Activated naive CD4-positive, alpha-beta T cell treated with Interleukin-2 at 50 U/mL for 16 hours (primary cell): ENCODE results near the gene KIF11.

Experiments
- DNase-seq: peaks from one replicate; pipeline ENCODE4 v3.0.0-alpha.2; 2020

Gene KIF11

DNA sequence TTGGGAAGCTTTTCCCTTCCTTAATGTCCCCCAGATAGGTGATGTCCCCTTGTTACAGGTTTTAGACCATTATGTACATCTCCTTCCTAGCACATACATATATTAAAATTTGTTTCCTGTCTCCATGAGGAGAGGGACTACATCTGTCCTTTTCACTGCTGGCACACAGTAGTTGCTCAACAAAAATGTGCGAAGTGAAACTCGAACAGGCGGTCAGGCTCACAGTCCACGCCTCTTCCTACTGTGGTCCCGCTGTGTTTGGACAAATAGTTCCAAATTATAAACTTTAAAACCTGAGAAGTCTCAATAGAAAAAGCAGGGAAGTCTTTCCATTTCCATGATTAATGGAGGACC lies 95.6 kb downstream of the KIF11 start:
- no peak for DNase-seq

DNA sequence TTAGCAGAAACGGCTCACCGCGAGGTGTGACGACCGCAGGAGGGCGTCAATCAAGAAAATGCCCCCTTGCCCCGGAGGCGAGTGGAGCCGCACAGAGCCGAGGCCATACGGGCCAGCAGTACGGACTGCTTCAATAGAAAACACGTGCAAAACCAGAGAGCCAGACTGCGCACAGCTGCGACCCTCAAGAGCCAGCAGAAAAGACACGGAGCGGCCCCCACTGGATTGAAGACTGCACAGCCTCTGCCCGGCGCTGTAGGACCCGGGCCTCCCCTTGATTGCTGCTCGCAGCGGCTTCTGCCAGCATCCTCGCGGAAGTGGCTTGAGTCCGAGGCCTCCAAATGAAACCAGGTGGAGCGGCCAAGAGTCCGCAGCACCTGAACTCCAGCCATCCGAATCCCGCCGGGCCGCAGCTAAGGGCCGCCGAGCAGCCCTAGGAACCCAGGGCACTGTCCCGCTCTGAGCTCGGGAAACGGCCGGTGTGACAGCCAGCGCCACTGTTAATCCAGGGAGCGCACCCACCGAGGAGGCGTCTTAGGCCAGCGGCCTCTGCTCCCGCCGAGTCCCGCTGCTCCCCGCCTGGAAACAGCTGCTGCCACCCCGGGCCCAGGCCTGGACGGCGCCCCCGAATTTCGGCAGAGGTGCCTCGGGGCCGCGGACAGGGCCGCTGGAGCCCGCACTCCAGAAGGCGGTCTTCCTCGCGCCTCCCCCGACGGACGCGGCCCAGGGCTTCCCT lies 96.2 kb downstream of the KIF11 start:
- DNase-seq = peak; percentile 19

GRCh38 chr10:92689663-92690210 lies 96.8 kb downstream of the KIF11 start, which contains the start of gene HHEX:
HHEX (plus strand) TSS chr10:92689955; CDS start chr10:92689987, 32 bp downstream.
- DNase-seq = peak; percentile 42

GRCh38 chr10:92690211-92690914 lies 97.4 kb downstream of the KIF11 start:
- DNase-seq = peak; percentile 71

- DNase-seq = no peak
Measured at GRCh38 chr10:92690915-92691590, 98.1 kb downstream of the KIF11 start.

DNA sequence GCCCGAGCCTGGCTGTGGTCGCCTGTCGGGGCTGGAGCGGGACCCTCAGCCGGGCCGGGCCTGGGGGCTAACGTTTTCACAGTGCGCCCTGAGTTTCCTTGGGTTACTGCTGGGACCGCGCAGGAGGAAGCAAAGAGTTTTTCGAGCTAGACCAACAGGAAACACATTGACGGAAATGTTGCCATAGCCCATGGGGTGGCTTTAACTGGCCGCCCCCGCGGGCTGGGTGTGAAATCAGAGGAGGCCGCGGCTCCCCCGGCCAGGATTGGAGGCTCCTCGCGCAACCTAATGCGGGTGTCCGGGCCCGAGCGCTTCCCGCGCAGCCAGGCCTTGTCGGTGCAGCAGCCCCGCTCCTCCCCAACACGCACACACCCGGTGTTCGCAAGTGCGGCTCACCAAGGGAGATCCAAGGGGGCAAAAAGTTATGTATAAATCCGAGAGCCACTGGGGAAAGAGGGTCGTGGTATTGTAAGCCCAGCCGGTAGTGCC lies 98.7 kb downstream of the KIF11 start:
- peak; percentile 2 for DNase-seq

- DNase-seq = no peak
Measured at GRCh38 chr10:92692080-92692671, 99.2 kb downstream of the KIF11 start.

- no peak for DNase-seq
Measured at GRCh38 chr10:92692697-92693533, 100.0 kb downstream of the KIF11 start.

DNA sequence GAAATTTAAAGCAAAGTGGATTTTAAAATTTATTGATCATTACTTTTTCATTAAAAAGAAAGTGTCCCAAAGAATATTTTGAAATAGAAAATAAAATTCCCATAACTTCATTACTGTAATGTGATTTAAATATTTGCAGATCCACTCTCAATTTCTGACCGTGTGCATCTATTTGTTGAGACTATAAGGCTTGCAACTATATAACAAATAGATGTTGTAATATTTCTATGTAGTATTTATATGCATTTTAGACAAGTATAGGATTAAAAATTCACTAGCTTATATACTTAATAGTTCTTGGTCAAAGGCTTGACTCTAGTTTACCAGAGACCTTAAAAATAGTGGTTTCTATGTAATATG lies 100.6 kb downstream of the KIF11 start:
- DNase-seq = no peak

GRCh38 chr10:92695679-92696605 lies 103.0 kb downstream of the KIF11 start:
- DNase-seq = no peak

DNA sequence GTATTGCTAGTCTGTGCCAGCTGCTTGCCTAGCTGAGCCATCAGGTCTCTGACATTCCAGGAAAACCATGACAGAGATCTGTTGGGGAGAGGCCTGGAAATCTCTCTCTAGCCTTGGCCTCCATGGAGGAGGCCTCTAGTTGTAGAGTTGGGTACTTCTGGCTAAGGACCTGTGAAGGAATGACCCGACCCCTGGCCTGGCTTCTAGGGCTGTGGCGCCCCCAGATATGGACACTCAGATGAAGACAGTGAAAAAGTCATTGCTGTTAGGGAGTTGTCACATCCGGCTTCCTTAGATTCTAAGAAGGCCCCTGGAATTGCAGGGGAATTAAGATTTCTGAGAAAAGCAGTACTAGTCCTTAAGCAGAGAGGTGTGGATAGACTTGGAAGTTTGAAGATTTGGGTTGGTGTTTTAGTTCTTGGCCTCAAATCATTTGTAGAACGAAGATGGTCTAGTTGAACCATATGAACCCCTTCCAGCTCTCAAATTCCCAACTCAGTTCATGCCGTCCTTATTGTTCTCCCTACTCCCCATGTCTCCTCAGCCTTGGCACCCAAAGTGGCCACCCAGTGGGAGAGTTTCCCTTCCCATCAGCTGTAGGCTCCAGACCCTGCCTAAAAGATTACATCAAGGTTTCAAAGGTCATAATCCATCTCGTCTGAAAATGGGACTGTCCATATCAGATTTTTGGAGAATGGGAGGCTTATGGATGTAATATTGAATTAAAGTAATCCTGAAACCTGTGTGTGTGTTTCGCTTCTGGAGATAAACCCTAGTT lies 103.9 kb downstream of the KIF11 start:
- no peak for DNase-seq

DNA sequence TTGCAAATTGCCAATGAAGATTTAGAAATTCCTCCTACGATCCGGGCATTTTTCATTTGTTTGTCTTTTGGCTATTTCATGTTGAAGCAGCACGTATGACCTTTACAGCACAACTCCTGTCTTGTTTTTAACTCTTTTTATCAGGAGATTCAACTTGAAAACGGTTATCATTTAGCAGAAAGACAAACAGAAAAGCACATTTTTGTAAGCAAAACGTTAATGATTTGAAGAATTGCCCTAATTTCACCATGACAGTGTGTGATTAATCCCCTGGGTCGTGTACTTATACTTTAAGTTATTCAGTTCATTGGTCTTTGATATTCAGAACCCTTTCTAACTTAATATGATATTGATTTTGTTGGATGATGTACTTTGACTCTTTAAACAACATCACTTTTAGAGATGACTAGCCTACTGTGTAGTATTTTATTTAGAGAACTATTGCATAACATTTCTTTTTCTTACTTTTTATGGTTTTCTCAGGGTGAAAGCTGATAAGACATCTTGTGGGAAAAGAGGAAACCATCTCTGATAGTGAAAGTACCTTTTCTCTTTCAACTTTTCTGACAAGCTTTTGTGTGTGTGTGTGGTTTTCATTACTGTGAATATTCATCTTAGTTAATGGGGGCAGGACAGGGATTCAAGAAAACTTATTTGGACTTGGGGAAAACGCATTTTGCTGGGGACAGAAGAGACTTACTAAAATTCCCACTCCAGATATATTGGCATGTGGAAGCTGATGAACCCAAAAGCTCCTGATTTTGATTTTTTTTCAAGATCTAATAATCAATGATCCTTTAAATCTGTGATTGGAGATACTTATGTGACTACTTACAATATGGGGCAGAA lies 105.0 kb downstream of the KIF11 start:
- DNase-seq = no peak

- no peak for DNase-seq
Measured at GRCh38 chr10:92699193-92699517, 106.2 kb downstream of the KIF11 start.

DNA sequence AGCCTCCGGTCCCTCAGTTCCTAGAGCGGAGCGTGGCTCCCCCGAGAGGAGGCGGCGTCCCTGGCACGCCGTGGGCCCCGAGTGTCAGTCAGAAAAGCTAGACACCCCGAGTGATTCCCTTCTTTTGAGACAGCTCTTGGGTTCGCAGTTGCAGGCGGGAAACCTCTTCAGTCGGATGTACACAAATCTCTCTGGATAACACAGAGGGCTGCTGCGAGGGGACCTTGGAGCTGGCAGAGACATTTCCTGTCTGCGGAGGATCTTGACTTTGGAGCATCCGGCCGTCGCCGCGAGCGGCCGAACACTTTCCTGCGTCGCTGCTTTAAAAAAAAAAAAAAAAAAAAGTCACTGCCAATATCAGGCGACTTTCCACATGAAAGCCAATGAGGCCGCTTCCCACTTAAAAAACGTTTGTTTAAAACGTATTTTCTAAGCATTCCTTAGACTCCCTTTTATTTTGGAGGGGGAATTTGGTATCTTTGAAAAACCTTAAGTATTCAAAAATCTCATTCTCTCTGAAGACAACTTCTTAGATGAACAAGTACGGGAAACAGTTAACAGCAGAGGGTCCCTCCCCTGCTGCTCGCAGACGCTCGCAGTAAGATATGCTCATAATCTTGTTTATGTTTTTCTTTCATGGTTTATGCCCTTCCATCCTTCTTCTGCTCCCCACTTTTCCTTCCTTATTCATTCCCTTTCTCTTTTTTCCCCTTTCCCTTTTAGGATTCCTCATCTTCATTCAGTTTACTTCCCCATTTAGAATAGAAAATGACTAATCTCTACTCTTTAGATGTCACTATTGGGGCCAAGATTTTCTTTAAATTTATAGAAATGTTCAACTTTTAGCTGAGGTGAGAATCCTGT lies 106.8 kb downstream of the KIF11 start:
- DNase-seq = peak; percentile 18

DNA sequence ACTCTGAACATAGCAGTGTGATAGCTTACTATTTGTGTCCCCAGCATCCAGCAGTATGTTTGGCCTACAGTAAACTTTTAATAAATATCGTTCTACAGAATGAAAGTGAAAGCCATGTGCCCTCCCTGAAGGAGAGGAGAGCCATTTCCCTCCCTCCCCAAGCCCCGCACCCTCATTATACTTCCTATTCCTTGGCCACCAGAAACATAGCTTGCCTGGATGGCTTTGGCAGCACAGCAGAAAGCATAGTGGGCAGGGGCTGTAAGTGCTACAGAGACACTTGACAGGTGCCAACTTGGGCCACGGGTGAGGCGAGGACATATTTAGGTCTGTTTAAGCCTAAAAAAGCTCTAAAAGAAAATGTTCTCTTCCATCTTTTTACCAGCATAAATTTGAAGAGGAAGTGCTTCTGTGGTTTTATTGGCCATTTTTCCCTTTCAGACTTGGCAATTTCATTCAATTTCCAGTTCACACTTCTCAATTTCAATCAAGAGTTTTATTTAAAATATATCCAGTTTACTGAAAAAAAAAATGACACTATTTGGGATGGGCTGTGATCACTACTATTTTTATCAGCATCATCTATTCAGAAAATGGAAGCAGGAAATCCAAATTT lies 109.5 kb downstream of the KIF11 start:
- DNase-seq = no peak
